ENCODE measurements around the gene PARP6.
"Not testable (repeated sequence)": the region's sequence is repeated elsewhere in the genome, so short reads cannot be mapped to it uniquely, and the experiment has no call there.

The PARP6 gene

GRCh38 chr15:72278737-72279136 is 6.4 kb upstream of the PARP6 start:
- no peak for DNase-seq

GRCh38 chr15:72276326-72276700 is 4.0 kb upstream of the PARP6 start:
- no peak for DNase-seq

GRCh38 chr15:72275635-72276325 is 3.4 kb upstream of the PARP6 start:
- DNase-seq: not testable (repeated sequence)

- DNase-seq: no peak
Observed at GRCh38 chr15:72272997-72273352, 621 bp upstream of the PARP6 start.

- no peak for DNase-seq
Observed at GRCh38 chr15:72271895-72272212, 500 bp downstream of the PARP6 start.

GRCh38 chr15:72271221-72271620 is 1.1 kb downstream of the PARP6 start:
- no peak for DNase-seq

- no peak for DNase-seq
Observed at GRCh38 chr15:72269739-72270138, 2.6 kb downstream of the PARP6 start.

GRCh38 chr15:72265031-72265430 is 7.3 kb downstream of the PARP6 start:
- DNase-seq: no peak

GRCh38 chr15:72252663-72253299 is 19.6 kb downstream of the PARP6 start:
- DNase-seq: no peak

- no peak for DNase-seq
Observed at GRCh38 chr15:72249142-72249810, 23.1 kb downstream of the PARP6 start.

- no peak for DNase-seq
Observed at GRCh38 chr15:72248514-72248913, 23.8 kb downstream of the PARP6 start.

GRCh38 chr15:72242775-72243370 is 29.5 kb downstream of the PARP6 start:
- DNase-seq: no peak

- DNase-seq: no peak
Observed at GRCh38 chr15:72239652-72240051, 32.7 kb downstream of the PARP6 start.

GRCh38 chr15:72238586-72238985 is 33.8 kb downstream of the PARP6 start:
- DNase-seq: no peak

GRCh38 chr15:72237853-72238224 is 34.5 kb downstream of the PARP6 start:
- no peak for DNase-seq

- peak; percentile 81 for DNase-seq
Observed at GRCh38 chr15:72237029-72237852, 35.1 kb downstream of the PARP6 start.

GRCh38 chr15:72236381-72237003 is 35.9 kb downstream of the PARP6 start:
- DNase-seq: no peak

- no peak for DNase-seq
Observed at GRCh38 chr15:72235298-72235697, 37.1 kb downstream of the PARP6 start.

- no peak for DNase-seq
Observed at GRCh38 chr15:72233769-72234168, 38.6 kb downstream of the PARP6 start.

- no peak for DNase-seq
Observed at GRCh38 chr15:72231833-72232478, 40.4 kb downstream of the PARP6 start.

- DNase-seq: peak; percentile 99
Observed at GRCh38 chr15:72231066-72231832, 41.1 kb downstream of the PARP6 start, which contains the start of gene PKM. TSS of gene PKM (minus strand) at chr15:72231190. CDS start at chr15:72219097, 12,093 bp downstream.

Measured in activated CD8-positive, alpha-beta memory T cell treated with anti-CD3 and anti-CD28 coated beads, Interleukin-2, amount 50 U/mL, for 48 hours (primary cell).